ENCODE results near the gene GRAMD1B.

- TF ChIP-seq CTCF (IDR thresholded peaks at IDR 0.05; ENCODE audit: borderline replicate concordance, extremely low read depth, low read length, poor library complexity, severe bottlenecking) (no peak), EZH2 (IDR thresholded peaks at IDR 0.05; ENCODE audit: borderline replicate concordance, low read depth, low read length, severe bottlenecking) (no peak)
Observed at GRCh38 chr11:123425367-123425766, 4.7 kb upstream of the GRAMD1B start.
